Measurements from ENCODE around the gene CYTH3. TPM values are rescaled to one million over a fixed set of nuclear protein-coding genes. Genes with fewer than 3 reads are reported as not detected.
"Not testable (repeated sequence)": the region's sequence is repeated elsewhere in the genome, so short reads cannot be mapped to it uniquely, and the experiment has no call there.

Gene CYTH3
- polyA plus RNA-seq, 3 donors = 5.2 to 28.5 (median 23.2) TPM

DNA sequence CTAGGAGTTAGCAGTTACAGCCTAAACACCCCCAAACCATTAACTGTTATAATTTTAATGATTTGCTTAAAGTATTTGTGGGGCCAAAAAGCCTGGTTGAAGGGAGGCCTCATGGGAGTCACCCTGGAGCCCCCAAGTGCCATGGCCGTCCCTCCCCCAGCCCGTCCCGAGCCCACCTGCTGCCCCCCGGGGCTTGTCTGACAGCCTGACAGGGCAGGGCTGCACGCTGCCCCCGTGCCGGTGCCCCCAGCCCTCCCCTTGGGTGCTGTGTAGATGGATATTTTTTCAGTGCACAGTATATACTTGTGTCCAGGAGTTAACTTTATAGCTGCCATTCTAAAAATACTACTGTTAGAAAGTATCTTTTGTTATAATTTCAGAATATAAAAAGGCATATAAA lies 108.4 kb downstream of the CYTH3 start:
- no peak overlapping the region for H3K27ac ChIP-seq (ENCODE audit: low read depth, low read length)
- WGBS, 3 donors = 83 to 92% (median 90%) methylated on average over 7 of the region's 7 CpGs

DNA sequence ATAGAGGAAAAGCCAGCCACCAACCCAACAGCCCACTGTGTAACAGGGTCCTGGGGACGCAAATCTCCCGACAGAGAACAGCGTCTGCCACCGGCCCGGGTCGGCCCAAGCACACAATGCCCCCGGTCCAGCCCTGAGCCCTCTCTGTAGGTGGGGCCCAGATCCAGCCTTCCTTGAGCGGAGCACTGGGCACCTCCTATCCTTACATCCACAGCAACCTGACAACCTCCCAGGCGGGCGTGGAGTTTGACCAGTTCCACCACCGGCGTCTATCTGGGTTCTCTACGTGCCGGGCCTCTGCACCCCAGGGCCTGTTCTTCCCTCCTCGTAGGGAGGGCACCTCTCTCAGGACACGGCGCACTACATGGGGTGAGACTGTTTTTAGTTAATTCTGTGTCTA lies 109.0 kb downstream of the CYTH3 start:
- no peak overlapping the region for H3K27ac ChIP-seq (ENCODE audit: low read depth, low read length)
- 92 to 95% (median 95%) methylated on average over 17 of the region's 17 CpGs for WGBS, 3 donors

DNA sequence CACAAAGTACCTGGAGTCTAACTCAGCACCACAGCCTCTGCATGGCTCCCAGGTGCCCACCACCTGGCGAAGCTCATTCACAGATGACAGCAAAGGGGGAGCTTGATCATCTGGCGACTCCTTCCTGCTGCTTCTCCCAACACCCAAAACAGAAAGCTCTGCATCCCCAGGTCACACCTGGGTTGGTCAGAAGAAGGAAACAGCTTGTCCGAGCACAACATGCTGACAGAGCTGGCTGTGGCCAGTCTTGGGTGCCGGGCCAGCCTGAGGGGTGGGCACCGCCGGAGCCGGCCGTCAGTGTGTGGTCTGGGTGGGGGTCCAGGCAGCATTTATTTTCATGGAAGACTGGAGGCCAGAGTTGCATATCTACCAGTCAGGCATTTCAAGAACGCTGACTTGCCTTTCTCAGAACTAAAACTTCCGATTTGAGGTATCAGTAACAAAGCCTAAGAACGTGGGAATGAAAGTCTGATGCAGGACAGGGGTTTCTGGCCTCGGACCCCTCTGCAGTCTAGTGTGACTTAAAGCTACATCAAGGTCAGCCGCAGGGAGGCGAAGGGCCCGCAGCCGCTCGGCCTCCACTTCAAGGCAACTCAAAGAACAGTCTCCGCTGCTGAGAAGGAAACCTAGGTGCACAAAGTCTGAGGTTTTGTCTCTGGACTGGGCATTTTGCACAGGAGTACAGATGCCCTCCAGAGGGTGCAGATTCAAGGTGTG lies 109.6 kb downstream of the CYTH3 start:
- 88 to 92% (median 89%) methylated on average over 18 of the region's 18 CpGs for WGBS, 3 donors
- H3K27ac ChIP-seq (ENCODE audit: low read depth, low read length) = no peak overlapping the region

DNA sequence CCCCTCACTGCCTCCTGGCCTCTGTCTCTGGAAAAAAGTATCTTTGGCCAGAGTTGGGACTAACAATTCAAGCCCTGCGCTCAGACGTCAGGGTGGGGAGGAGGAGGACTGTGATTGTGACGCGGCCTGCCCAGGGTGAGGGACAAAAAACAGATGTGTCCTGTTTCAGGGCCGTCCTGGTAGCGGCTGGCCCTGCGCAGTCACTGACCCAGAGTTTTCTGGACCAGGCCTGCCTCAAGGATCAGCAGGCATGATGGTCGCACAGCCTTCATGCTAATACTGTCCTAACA lies 110.1 kb downstream of the CYTH3 start:
- 43 to 77% (median 62%) methylated on average over 8 of the region's 8 CpGs for WGBS, 3 donors
- no peak overlapping the region for H3K27ac ChIP-seq (ENCODE audit: low read depth, low read length)

DNA sequence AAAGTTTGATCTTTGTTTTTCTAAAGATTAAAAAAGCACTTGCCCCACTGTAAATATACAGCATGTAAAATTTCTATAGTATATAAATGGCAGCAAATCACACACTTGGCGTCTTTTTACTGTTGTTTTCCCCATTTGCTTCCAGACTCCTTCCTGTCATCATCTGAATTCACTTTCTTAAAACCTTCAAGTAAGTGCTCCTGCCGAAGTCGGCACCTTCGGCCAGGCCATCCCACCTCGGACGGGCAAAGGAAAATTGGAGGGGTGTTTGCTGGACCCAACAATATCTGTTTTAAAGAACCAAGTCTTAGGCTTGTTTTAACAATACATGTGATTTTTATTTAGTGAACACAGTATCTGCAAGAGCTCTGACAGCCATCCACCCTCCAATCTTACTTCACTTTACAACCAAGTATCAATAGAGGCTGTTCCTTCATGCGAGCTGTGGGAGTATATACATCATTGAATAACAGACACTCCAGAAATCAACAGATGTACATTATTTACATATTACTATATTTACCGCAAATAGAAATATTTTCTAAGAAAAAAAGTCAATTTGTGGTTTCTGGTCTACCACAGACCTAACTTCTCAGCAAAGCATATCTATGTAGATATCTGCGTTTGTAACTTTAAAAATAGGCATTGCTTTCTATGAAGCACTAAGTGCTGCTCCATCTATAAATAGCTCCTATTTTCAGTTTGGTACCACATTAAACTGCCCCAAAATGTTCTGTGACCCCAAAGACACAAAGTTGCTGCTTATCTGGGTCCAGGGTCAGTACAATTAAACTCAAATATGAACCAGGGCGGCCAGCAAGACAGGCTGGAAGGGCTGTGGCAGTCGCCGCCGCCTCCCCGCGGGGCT lies 110.7 kb downstream of the CYTH3 start:
- H3K27ac ChIP-seq (ENCODE audit: low read depth, low read length) = no peak overlapping the region
- 58 to 88% (median 66%) methylated on average over 15 of the region's 15 CpGs for WGBS, 3 donors

DNA sequence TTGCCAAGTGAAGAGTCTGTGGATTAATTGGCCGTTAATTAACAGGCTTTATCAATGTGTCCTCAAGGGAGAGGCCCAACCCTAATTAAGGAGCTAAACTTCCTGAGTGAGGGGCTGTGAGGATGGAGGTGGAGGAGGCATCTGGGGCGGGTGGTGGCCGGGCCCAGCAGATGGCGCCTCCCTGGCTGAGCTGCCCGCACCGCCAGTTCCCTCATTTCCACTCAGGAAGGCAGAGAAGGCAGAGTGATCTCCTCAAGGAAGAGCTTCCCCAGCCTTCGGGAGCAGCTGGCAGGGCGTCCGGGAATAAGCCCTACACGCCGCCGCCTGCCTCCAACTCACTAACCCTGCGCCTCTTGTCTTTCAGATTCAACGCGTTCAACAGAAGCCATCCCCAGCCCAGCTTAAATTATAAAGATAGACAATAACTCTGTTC lies 112.2 kb downstream of the CYTH3 start:
- 36 to 67% (median 45%) methylated on average over 15 of the region's 15 CpGs for WGBS, 3 donors
- no peak overlapping the region for H3K27ac ChIP-seq (ENCODE audit: low read depth, low read length)

DNA sequence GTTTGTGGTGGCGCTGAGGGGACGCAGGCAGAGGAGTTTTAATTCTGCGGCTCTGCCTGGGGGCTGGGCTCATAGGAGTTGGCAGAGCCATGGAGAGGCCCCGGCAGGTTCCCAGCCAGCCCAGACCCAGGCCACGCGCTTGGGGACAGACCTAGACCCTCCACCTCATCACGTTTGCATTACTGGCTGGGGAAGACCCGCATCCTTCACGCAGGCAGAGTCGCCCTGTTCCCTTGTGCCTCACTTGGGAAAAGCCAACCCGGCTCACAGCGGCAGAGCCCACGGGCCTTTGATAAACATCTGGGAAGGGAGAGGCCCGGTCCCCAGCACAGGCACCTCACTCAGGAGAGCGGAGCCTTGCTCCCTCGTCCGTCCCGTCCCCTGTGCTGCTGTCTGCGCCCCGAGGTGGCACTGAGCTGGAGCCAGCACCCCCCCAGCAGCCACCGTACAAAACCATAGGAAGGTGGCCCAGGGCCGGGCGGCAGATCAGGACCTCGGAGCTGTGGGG lies 112.8 kb downstream of the CYTH3 start:
- H3K27ac ChIP-seq (ENCODE audit: low read depth, low read length) = no peak overlapping the region
- 70 to 80% (median 74%) methylated on average over 24 of the region's 24 CpGs for WGBS, 3 donors

DNA sequence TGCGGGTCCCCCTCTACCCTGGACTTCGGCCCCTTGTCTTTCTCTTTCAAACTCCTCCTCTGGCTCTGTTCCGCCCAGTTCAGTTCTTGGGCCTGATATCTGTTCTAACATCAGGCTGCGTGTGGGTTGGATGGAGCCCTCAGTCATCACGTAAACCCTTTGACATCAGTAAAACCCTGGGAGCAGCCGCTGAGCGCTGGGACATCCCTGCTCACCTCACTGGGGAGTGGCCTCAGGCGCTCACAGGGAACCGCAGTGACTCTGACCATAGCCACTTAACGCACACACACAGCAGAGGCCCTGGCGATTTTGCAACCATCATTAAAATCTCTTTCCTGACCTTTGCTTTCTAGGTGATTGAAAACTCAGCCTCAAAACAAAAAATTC lies 113.3 kb downstream of the CYTH3 start:
- no peak overlapping the region for H3K27ac ChIP-seq (ENCODE audit: low read depth, low read length)

DNA sequence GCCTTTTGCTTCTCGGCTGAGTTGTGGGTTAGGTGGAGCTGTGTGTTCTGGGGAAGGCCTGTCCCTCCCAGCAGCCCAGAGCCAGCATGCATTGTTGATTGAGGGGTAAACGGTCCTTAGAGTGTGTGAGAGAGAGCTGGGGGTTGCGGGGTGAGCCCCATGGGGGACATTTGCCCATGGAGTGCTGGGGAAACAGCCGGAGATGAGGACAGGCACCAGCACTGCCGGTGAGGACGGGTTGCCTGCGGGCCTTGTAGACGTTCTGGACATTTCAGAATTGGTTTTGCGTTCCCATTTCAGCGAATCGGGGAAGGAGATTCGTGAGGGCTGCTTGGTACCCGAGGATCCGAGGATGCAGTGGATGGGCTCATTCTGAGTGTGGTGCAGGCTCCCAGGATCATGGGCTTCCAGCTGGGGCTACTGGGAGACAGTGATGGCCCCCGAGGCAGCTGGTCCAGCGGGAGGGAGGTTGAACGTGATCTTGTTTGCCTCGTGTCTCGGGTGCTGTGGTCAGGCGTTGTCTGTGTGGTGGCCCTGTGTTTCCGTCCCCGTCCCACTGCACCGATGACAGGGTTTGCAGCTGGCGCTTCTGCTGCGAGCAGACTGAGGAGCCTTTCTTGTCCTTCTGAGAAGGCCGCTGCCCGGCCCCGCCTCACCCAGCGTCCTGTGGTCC lies 113.9 kb downstream of the CYTH3 start:
- no peak overlapping the region for H3K27ac ChIP-seq (ENCODE audit: low read depth, low read length)
- WGBS, 3 donors = 87 to 91% (median 90%) methylated on average over 29 of the region's 29 CpGs

More for the DNA sequence above, 113.3 kb downstream of the CYTH3 start:
- WGBS, 3 donors = 84 to 88% (median 88%) methylated on average over 11 of the region's 11 CpGs

DNA sequence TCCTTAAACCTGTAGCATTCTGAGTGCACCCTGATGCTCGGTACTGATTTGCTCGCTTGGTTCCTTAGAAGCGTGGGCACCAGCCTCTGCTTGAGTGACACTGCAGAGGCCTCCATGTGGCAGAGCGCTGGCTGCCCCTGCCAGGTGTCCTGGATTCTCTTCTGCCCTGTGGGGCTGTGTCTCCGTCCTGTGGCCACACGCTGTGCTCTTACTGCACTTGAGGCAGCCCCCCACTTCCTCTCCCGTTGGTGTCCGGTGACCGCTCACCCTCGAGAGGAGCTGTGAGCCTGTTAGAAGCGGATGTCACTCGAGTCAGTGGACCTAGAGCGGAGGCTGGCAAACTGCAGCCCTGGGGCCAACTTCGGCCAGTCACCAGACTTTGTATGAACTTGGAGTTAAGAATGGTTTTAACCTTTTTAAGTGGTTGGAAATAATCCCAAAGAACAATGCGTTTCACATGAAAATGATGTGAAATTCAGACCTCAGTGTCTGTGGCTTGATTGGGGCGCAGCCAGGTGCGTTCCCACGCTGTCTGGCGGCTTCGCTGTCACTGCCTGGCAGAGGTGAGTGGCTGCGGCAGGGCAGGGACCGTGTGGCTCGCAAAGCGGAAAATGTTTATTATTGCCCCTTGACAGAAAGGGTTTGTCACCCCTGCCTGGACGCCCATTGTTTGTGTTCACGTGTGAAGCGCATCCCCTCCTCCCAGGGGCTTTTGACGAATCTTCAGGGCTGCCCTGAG lies 114.6 kb downstream of the CYTH3 start:
- WGBS, 3 donors = 91 to 92% (median 92%) methylated on average over 28 of the region's 28 CpGs
- no peak overlapping the region for H3K27ac ChIP-seq (ENCODE audit: low read depth, low read length)

DNA sequence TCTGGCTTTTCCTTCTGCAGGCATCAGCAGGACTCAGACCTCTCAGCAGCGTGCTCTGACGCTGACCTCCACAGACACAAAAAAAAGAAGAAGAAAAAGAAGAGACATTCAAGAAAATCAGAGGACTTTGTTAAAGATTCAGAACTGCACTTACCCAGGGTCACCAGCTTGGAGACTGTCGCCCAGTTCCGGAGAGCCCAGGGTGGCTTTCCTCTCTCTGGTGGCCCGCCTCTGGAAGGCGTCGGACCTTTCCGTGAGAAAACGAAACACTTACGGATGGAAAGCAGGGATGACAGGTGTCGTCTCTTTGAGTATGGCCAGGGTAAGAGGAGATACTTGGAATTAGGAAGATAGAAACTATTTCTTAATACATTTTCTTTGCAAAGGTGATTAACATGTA lies 115.7 kb downstream of the CYTH3 start:
- 94 to 96% (median 95%) methylated on average over 11 of the region's 11 CpGs for WGBS, 3 donors
- no peak overlapping the region for H3K27ac ChIP-seq (ENCODE audit: low read depth, low read length)

DNA sequence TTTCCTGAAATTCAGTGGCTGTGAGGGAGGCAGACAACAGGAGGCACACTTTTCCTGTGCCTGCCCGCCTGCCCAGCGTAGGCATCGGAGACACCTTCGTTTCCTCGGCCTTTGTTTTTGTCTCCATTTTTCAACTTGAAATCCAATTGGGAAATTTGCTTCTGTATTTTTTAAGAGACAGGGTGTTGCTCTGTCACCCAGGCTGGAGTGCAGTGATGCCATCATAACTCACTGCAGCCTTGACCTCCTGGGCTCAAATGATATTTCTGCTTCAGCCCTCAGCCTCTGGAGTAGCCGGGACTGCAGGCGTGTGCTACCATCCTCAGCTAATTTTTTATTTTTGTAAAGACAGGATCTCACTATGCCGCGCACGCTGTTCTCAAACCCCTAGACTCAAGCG lies 116.8 kb downstream of the CYTH3 start:
- H3K27ac ChIP-seq (ENCODE audit: low read depth, low read length) = no peak overlapping the region
- WGBS, 3 donors = 94 to 96% (median 96%) methylated on average over 11 of the region's 11 CpGs

DNA sequence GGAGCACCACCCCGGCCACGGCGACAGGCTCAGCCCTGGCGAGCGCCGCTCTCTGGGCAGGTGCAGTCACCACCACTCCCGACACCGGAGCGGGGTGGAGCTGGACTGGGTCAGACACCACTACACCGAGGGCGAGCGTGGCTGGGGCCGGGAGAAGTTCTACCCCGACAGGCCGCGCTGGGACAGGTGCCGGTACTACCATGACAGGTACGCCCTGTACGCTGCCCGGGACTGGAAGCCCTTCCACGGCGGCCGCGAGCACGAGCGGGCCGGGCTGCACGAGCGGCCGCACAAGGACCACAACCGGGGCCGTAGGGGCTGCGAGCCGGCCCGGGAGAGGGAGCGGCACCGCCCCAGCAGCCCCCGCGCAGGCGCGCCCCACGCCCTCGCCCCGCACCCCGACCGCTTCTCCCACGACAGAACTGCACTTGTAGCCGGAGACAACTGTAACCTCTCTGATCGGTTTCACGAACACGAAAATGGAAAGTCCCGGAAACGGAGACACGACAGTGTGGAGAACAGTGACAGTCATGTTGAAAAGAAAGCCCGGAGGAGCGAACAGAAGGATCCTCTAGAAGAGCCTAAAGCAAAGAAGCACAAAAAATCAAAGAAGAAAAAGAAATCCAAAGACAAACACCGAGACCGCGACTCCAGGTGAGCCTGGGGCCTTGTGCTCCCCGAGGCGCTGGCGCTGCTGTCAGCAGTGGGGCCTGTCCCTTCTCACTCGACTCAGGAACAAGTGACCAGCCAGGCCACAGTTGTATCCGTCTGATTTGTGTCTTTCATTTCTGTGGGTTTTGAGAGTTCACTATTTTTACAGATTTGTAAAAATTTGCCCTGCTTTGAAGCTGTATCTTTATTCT lies 117.7 kb downstream of the CYTH3 start:
- 95 to 96% (median 96%) methylated on average over 61 to 64 of the region's 64 CpGs for WGBS, 3 donors
- no peak overlapping the region for H3K27ac ChIP-seq (ENCODE audit: low read depth, low read length)

DNA sequence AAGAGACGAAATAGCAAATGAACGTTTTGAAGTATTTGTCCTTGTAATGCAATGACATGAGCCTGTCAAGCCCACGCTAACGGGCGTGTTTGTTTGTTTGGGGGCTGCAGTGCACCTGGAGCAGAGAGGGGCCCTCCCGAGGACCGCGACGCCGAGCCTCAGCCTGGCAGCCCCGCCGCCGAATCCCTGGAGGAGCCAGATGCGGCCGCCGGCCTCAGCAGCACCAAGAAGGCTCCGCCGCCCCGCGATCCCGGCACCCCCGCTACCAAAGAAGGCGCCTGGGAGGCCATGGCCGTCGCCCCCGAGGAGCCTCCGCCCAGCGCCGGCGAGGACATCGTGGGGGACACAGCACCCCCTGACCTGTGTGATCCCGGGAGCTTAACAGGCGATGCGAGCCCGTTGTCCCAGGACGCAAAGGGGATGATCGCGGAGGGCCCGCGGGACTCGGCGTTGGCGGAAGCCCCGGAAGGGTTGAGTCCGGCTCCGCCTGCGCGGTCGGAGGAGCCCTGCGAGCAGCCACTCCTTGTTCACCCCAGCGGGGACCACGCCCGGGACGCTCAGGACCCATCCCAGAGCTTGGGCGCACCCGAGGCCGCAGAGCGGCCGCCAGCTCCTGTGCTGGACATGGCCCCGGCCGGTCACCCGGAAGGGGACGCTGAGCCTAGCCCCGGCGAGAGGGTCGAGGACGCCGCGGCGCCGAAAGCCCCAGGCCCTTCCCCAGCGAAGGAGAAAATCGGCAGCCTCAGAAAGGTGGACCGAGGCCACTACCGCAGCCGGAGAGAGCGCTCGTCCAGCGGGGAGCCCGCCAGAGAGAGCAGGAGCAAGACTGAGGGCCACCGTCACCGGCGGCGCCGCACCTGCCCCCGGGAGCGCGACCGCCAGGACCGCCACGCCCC lies 118.5 kb downstream of the CYTH3 start:
- H3K27ac ChIP-seq (ENCODE audit: low read depth, low read length) = no peak overlapping the region
- 92 to 94% (median 93%) methylated on average over 85 to 91 of the region's 91 CpGs for WGBS, 3 donors

DNA sequence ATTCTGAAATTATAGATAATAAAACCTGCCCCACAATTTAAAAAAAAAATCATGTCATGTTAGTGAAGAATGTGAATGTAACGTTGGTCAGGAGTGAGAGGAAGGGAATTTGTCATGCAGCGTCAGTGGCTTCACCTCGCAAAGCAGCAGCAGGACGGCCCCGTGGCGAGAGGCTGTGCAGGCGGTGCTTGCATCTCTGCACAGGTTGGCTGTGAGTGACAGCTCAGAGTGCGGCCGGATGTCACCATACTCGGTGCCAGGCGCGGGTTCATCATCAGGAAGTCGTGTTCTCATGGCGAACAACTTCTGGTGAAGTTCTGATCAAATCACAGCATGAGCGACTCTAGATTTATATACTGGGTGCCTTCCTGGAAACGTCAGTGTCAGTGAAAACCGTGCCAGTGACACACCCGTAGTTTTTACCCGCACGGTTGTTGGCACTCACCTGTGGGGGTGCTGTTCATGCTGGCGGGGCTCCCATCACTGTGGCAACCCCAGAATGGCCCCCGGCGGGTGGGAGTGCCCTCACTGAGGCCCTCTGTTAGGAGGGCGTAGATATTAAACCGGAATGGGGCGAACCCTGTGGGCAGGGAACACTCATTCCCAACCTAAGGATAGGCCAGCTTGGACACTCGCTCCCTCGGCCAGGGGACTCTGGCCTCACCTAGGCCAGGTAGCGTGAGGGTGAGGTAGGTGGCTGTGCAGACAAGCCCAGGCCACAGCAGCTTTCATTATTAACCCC lies 120.3 kb downstream of the CYTH3 start:
- WGBS, 3 donors = 90 to 93% (median 91%) methylated on average over 29 of the region's 29 CpGs
- no peak overlapping the region for H3K27ac ChIP-seq (ENCODE audit: low read depth, low read length)

DNA sequence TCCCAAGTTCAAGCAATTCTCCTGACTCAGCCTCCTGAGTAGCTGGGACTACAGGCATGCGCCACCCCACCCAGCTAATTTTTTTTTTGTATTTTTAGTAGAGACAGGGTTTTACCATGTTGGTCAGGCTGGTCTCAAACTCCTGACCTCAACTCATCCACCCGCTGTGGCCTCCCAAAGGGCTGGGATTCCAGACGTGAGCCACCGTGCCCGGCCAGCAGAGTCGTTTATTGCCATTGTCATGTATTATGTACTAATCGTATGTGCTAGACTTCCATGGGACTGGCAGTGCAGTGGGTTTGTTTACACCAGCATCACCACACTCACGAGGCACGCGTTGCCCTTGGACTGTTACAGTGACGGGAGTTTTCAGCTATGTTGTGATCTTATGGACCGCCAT lies 120.9 kb downstream of the CYTH3 start:
- WGBS, 3 donors = 90 to 97% (median 95%) methylated on average over 12 of the region's 12 CpGs
- not testable (repeated sequence) for H3K27ac ChIP-seq (ENCODE audit: low read depth, low read length)

Data from adipose tissue (tissue), 3 donors.